ENCODE data around the gene ZNF217.
"Not testable (repeated sequence)": the region's sequence is repeated elsewhere in the genome, so short reads cannot be mapped to it uniquely, and the experiment has no call there.

ZNF217 gene

GRCh38 chr20:53584550-53584913 lies 9.1 kb downstream of the ZNF217 start:
- not testable (repeated sequence) for DNase-seq (ENCODE audit: low read depth in 2 of 2, low spot score in 1 of 2)

- not testable (repeated sequence) for DNase-seq (ENCODE audit: low read depth in 2 of 2, low spot score in 1 of 2)
Measured at GRCh38 chr20:53583660-53584549, 9.7 kb downstream of the ZNF217 start.

GRCh38 chr20:53582574-53583351 lies 10.9 kb downstream of the ZNF217 start:
- DNase-seq (ENCODE audit: low read depth in 2 of 2, low spot score in 1 of 2), result no peak

- no peak for DNase-seq (ENCODE audit: low read depth in 2 of 2, low spot score in 1 of 2)
Measured at GRCh38 chr20:53582251-53582570, 11.4 kb downstream of the ZNF217 start.

GRCh38 chr20:53581444-53582250 lies 12.0 kb downstream of the ZNF217 start:
- DNase-seq (ENCODE audit: low read depth in 2 of 2, low spot score in 1 of 2), result no peak

- DNase-seq (ENCODE audit: low read depth in 2 of 2, low spot score in 1 of 2), result no peak
Measured at GRCh38 chr20:53580376-53581111, 13.1 kb downstream of the ZNF217 start.

- DNase-seq (ENCODE audit: low read depth in 2 of 2, low spot score in 1 of 2), result no peak
Measured at GRCh38 chr20:53579581-53580375, 13.9 kb downstream of the ZNF217 start.

GRCh38 chr20:53579266-53579580 lies 14.4 kb downstream of the ZNF217 start:
- no peak for DNase-seq (ENCODE audit: low read depth in 2 of 2, low spot score in 1 of 2)

GRCh38 chr20:53578492-53579222 lies 15.0 kb downstream of the ZNF217 start:
- no peak for DNase-seq (ENCODE audit: low read depth in 2 of 2, low spot score in 1 of 2)

- no peak for DNase-seq (ENCODE audit: low read depth in 2 of 2, low spot score in 1 of 2)
Measured at GRCh38 chr20:53576586-53577318, 16.9 kb downstream of the ZNF217 start.

GRCh38 chr20:53576195-53576580 lies 17.5 kb downstream of the ZNF217 start:
- no peak for DNase-seq (ENCODE audit: low read depth in 2 of 2, low spot score in 1 of 2)

GRCh38 chr20:53575481-53576194 lies 18.0 kb downstream of the ZNF217 start:
- DNase-seq (ENCODE audit: low read depth in 2 of 2, low spot score in 1 of 2), result no peak

GRCh38 chr20:53574819-53575218 lies 18.8 kb downstream of the ZNF217 start:
- no peak for DNase-seq (ENCODE audit: low read depth in 2 of 2, low spot score in 1 of 2)

GRCh38 chr20:53574259-53574789 lies 19.3 kb downstream of the ZNF217 start:
- DNase-seq (ENCODE audit: low read depth in 2 of 2, low spot score in 1 of 2), result no peak

GRCh38 chr20:53571555-53572286 lies 21.9 kb downstream of the ZNF217 start:
- DNase-seq (ENCODE audit: low read depth in 2 of 2, low spot score in 1 of 2), result no peak

- DNase-seq (ENCODE audit: low read depth in 2 of 2, low spot score in 1 of 2), result no peak
Measured at GRCh38 chr20:53570446-53571276, 23.0 kb downstream of the ZNF217 start.
